HG02970 (cell line): ENCODE measurements around the gene ZNHIT1.
A peak's percentile ranks its signal among the peaks of the same experiment; 100 is the strongest.
"Not testable (repeated sequence)": the region's sequence is repeated elsewhere in the genome, so short reads cannot be mapped to it uniquely, and the experiment has no call there.

Source experiments
- ATAC-seq: cut with Tn5 transposase; IDR thresholded peaks from one replicate; pipeline ENCODE4 v1.9.1; 2021; ENCODE audit warnings: mild to moderate bottlenecking, moderate library complexity, moderate number of reproducible peaks; ENCODE audit not compliant: unreplicated experiment, low FRiP score

ZNHIT1 gene

GRCh38 chr7:101239191-101239950 is 21.4 kb downstream of the ZNHIT1 start:
- no peak for ATAC-seq

DNA sequence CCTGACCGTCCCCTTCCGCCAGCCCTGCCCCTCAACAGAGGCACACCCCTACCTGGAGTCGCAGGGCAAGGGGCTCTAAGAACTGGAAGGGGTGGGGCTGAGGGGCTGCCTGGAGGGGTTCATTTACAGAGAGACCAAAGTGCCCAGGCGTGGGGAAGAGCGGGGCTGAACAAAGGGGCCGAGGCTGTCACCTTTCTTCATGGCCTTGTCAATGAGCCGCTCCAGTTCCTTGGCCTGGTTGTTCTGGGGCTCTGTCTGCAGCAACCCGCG is 21.9 kb downstream of the ZNHIT1 start:
- ATAC-seq: no peak

- no peak for ATAC-seq
Observed at GRCh38 chr7:101240226-101241014, 22.5 kb downstream of the ZNHIT1 start.

GRCh38 chr7:101241015-101241363 is 23.0 kb downstream of the ZNHIT1 start:
- ATAC-seq: no peak

DNA sequence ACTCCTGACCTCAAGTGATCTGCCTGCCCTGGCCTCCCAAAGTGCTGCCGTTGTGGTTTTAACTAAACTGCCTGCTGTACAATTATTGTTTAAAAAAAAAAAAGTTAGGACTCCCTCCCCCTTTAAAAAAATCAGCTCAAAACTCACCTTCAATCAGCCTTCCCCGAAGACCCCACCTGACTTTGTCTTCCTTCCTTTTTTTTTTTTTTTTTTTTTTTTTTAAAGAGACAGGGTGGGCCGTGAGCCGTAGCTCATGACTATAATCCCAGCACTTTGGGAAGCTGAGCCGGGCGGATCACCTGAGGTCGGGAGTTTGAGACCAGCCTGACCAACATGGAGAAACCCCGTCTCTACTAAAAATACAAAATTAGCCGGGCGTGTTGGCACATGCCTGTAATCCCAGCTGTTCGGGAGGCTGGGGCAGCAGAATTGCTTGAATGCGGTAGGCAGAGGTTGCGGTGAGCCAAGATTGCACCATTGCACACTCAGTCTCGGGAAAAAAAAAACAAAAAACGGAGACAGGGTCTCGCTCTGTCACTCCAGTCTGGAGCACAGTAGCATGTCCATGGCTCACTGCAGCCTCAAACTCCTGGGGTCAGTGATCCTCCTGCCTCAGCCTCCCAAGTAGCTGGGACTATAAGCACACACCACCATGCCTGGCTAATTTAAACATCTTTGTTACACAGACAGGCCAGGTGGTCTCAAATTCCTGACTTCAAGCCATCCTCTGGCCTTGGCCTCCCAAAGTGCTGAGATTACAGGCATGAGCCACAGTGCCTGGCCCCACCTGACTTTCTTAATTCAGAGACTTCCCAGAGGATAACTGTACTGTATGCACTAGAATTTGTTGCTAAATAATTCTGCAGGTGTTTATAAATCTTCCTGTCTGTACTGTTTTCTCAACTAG is 23.7 kb downstream of the ZNHIT1 start:
- ATAC-seq: no peak

- no peak for ATAC-seq
Observed at GRCh38 chr7:101243646-101244374, 25.8 kb downstream of the ZNHIT1 start.

GRCh38 chr7:101244375-101245146 is 26.6 kb downstream of the ZNHIT1 start, which contains the start of gene FIS1:
Gene FIS1, minus strand, starts transcription at chr7:101245081. Its CDS starts 77 bp downstream, at chr7:101245004.
- peak; percentile 81 for ATAC-seq

DNA sequence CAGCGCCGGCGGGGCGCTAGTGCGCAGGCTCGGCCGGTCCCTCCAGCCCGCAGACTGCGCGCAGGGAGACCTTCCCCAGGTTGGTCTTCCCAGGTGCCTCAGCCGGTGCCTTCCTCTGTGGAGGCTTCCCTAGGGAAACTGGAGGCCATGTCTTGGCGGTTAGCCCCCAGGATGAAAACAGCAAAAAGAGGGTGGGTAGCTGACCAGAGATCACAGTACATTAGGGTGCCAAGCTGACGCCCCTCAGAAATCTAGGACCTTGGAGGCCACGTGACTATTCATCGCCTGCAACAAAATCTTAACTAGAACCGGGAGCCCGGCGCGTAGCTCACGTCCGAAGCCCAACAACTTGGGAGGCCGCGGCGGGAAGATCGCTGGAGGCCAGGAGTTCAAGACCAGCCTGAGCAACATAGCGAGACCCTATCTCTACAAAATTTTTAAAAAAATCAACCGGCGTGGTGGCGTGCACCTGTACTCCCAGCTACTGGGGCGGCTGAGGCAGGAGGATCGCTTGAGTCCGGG is 27.2 kb downstream of the ZNHIT1 start:
- ATAC-seq: no peak

DNA sequence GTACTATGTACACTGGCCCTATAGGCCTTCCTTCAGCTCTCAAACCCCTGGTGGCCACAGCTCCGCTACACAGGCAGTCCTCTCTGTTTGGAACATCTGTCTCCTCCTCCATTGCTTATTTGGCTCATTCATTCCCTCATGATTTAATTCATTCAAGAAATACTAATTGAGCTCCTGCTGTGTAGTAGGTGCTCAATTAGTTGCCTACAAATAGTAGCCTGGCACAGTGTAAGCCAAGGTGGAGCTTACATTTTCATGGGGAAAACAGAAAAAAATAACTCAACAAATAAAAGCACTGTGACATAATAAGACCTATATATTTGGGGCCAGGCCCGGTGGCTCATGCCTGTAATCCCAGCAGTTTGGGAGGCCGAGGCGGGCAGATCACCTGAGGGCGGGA is 30.3 kb downstream of the ZNHIT1 start:
- ATAC-seq: no peak

GRCh38 chr7:101250324-101250723 is 32.4 kb downstream of the ZNHIT1 start:
- no peak for ATAC-seq

- peak; percentile 96 for ATAC-seq
Observed at GRCh38 chr7:101251871-101252659, 34.1 kb downstream of the ZNHIT1 start.

GRCh38 chr7:101253199-101253598 is 35.2 kb downstream of the ZNHIT1 start:
- ATAC-seq: not testable (repeated sequence)

- ATAC-seq: no peak
Observed at GRCh38 chr7:101255796-101256195, 37.8 kb downstream of the ZNHIT1 start.

DNA sequence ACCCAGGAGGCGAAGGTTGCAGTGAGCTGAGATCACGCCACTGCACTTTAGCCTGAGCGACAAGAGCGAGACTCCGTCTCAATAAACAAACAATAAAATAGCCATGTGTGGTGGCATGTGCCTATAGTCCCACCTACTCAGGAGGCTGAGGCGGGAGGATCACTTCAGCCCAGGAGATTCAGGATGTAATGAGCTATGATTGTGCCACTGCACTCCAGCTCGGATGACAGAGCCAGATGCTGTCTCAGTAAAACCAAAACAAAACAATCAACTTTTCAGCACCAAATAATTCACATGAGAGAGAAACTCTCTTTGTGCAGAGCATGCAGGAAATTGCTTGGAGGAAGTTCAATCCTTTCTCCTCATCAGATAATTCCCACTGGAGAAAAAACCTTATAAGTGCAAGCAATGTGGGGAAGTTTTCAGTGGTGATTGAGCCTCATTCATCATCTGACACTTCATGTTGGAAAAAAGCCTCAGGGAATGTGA is 40.3 kb downstream of the ZNHIT1 start:
- no peak for ATAC-seq

DNA sequence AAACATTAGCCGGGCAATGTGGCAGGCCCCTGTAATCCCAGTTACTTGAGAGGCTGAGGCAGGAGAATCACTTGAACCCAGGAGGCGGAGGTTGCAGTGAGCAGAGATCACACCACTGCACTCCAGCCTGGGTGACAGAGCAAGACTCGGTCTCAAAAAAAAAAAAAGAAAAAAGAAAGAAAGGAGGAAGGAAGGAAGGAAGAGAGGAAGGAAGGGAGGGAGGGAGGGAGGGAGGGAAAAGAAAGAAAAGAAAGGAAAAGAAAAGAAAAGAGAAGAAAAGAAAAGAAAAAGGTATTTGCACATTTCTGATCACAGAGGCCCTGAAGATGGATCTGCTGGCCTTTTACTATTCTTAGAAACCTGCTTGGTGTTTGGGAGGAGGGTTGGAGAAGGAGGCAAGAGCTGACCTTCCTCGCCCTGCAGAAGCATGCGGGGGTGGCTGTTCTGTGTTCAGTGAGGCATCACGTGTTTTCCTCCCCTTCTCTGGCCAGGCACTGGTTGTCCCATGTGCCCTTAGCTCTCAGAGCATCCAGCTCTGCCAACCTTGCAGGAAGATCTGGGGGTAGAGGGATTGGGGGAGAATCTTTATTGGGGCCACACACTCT is 46.2 kb downstream of the ZNHIT1 start:
- ATAC-seq: not testable (repeated sequence)

- no peak for ATAC-seq
Observed at GRCh38 chr7:101265622-101266516, 47.9 kb downstream of the ZNHIT1 start.

DNA sequence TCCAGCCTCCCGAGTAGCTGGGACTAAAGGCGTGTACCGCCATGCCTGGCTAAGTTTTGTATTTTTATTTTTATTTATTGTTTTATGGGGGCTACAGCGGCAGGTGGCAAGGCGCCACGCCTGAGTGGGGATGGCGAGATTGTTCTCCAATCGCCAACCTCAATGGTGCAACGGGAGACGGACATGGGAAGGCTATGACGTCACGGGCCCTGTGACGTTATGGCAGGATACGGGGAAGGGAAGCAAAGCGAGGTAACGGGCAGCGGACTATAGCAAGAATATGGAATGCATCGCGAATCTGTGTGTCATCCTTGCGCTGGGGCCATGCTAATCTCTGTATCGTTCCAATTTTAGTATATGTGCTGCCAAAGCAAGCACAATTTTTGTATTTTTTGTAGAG is 51.7 kb downstream of the ZNHIT1 start:
- ATAC-seq: no peak
